ENCODE data around the gene CDH4. TPM values are rescaled to one million over a fixed set of nuclear protein-coding genes. Genes with fewer than 3 reads are reported as not detected.

CDH4 gene
- total RNA-seq, 1 donor from 2014 or later = 3.2 TPM

GRCh38 chr20:61510778-61511330 is 258.8 kb downstream of the CDH4 start:
- H3K27me3 Mint-ChIP-seq (ENCODE audit: low read depth, unreplicated experiment) = peaks cover 32% of the 10 kb centered on the region
- no peak overlapping the region for H3K4me3 Mint-ChIP-seq (ENCODE audit: unreplicated experiment)
- FAIRE-seq (no peak), DNase-seq (ENCODE audit: low read depth) (no peak)
- no peaks in the 10 kb centered on the region for H3K36me3 Mint-ChIP-seq (ENCODE audit: low read depth, unreplicated experiment)
- H3K9ac ChIP-seq (ENCODE audit: low read length) = no peak overlapping the region
- TF ChIP-seq EZH2 (IDR thresholded peaks at IDR 0.05; ENCODE audit: insufficient read depth, low read length) (no peak), CTCF (IDR thresholded peaks at IDR 0.05; ENCODE audit: insufficient read depth, low read depth, low read length) (no peak)
- H3K4me1 ChIP-seq (ENCODE audit: insufficient read depth, low read length) = no peaks in the 10 kb centered on the region
- no peaks in the 10 kb centered on the region for H3K9me3 ChIP-seq (ENCODE audit: insufficient read depth, low read depth, low read length)
- H3K4me1 Mint-ChIP-seq (ENCODE audit: low read depth, unreplicated experiment) = peaks cover 4% of the 10 kb centered on the region
- no peak overlapping the region for H3K27ac ChIP-seq (ENCODE audit: low read depth, low read length)
- H3K36me3 ChIP-seq (ENCODE audit: insufficient read depth, low read length) = no peaks in the 10 kb centered on the region
- no peaks in the 10 kb centered on the region for H3K79me2 ChIP-seq (ENCODE audit: insufficient read depth, low read length)
- H4K20me1 ChIP-seq (ENCODE audit: insufficient read depth, low read length) = peaks cover 12% of the 10 kb centered on the region
- no peak overlapping the region for H3K27ac Mint-ChIP-seq (ENCODE audit: unreplicated experiment)
- no peaks in the 10 kb centered on the region for H3K9me3 Mint-ChIP-seq (ENCODE audit: unreplicated experiment)
- H2AFZ ChIP-seq (ENCODE audit: low read depth, low read length) = no peak overlapping the region
- H3K4me2 ChIP-seq (ENCODE audit: low read length) = no peak overlapping the region
- H3K27me3 ChIP-seq (ENCODE audit: insufficient read depth, low read length) = peaks cover 2% of the 10 kb centered on the region
- H3K4me3 ChIP-seq (ENCODE audit: insufficient read depth, low read depth, low read length) = no peak overlapping the region

GRCh38 chr20:61512475-61512874 is 260.4 kb downstream of the CDH4 start:
- H3K4me1 Mint-ChIP-seq (ENCODE audit: low read depth, unreplicated experiment) = peaks cover 12% of the 10 kb centered on the region
- Histone ChIP-seq H3K79me2 (ENCODE audit: insufficient read depth, low read length) (no peaks in the 10 kb centered on the region), H2AFZ (ENCODE audit: low read depth, low read length) (no peak overlapping the region), H3K9me3 (ENCODE audit: insufficient read depth, low read depth, low read length) (no peaks in the 10 kb centered on the region), H3K27me3 (ENCODE audit: insufficient read depth, low read length) (peaks cover 2% of the 10 kb centered on the region), H3K27ac (ENCODE audit: low read depth, low read length) (no peak overlapping the region), H3K4me1 (ENCODE audit: insufficient read depth, low read length) (no peaks in the 10 kb centered on the region), H4K20me1 (ENCODE audit: insufficient read depth, low read length) (peaks cover 15% of the 10 kb centered on the region), H3K36me3 (ENCODE audit: insufficient read depth, low read length) (no peaks in the 10 kb centered on the region), H3K4me2 (ENCODE audit: low read length) (no peak overlapping the region), H3K4me3 (ENCODE audit: insufficient read depth, low read depth, low read length) (no peak overlapping the region), H3K9ac (ENCODE audit: low read length) (no peak overlapping the region)
- DNase-seq (ENCODE audit: low read depth) (no peak), FAIRE-seq (no peak)
- TF ChIP-seq EZH2 (IDR thresholded peaks at IDR 0.05; ENCODE audit: insufficient read depth, low read length) (no peak), CTCF (IDR thresholded peaks at IDR 0.05; ENCODE audit: insufficient read depth, low read depth, low read length) (no peak)
- no peak overlapping the region for H3K4me3 Mint-ChIP-seq (ENCODE audit: unreplicated experiment)
- no peak overlapping the region for H3K27ac Mint-ChIP-seq (ENCODE audit: unreplicated experiment)
- H3K27me3 Mint-ChIP-seq (ENCODE audit: low read depth, unreplicated experiment) = peaks cover 32% of the 10 kb centered on the region
- H3K36me3 Mint-ChIP-seq (ENCODE audit: low read depth, unreplicated experiment) = no peaks in the 10 kb centered on the region
- H3K9me3 Mint-ChIP-seq (ENCODE audit: unreplicated experiment) = no peaks in the 10 kb centered on the region

Measured in astrocyte (in vitro differentiated cells and primary cell).